Caco-2 (cell line): ENCODE results near the gene TSPAN9. TPM values are rescaled to one million over a fixed set of nuclear protein-coding genes. Genes with fewer than 3 reads are reported as not detected.

Experiments used
- BruUV-seq: library from RNA; stranded (reverse); fragments of 400-500 nt; replicated peaks from 2 replicates; lab custom pipeline; 2021; lab: Mats Ljungman, UMichigan
- CTCF ChIA-PET: fragments of 300-600 bp; sonication (Branson Sonifier 250); formaldehyde crosslinking; loops from one replicate; lab custom pipeline; 2022; ENCODE audit warnings: antibody characterized with exemption; lab: Charles Lee
- POLR2A ChIA-PET: fragments of 300-600 bp; sonication (Branson Sonifier 250); formaldehyde crosslinking; loops from one replicate; lab custom pipeline; 2022; ENCODE audit warnings: antibody characterized with exemption; lab: Charles Lee
- DNase-seq, 2 experiments: peaks; one replicate each; pipeline versions ENCODE4 v3.0.0 to v3.0.0-alpha.2; 2020 to 2022
- H3K27me3 ChIP-seq: replicated peaks from 2 replicates; pipeline ENCODE4 v1.6.0; 2011; ENCODE audit warnings: low read length; ENCODE audit not compliant: control insufficient read depth, insufficient read depth
- H3K36me3 ChIP-seq: 2 replicates; pipeline ENCODE4 v1.5.1; 2011; ENCODE audit warnings: low read length; ENCODE audit not compliant: control insufficient read depth, insufficient read depth
- H3K4me1 ChIP-seq: fragments of 250-450 bp; sonication (Bioruptor Pico); 2 replicates; pipeline ENCODE4 v1.5.1; 2020; ENCODE audit warnings: mild to moderate bottlenecking
- H3K4me3 ChIP-seq: 2 replicates; pipeline ENCODE4 v1.5.1; 2011; ENCODE audit warnings: low read depth, mild to moderate bottlenecking, control low read depth, low read length
- H3K9me3 ChIP-seq: fragments of 250-450 bp; sonication (Bioruptor Pico); 2 replicates; pipeline ENCODE4 v1.5.1; 2020; ENCODE audit warnings: mild to moderate bottlenecking, moderate library complexity
- H3K27ac Mint-ChIP-seq: one replicate; pipeline ENCODE4 v1.8.0; 2022; ENCODE audit warnings: mixed read lengths; ENCODE audit not compliant: unreplicated experiment
- H3K27me3 Mint-ChIP-seq: one replicate; pipeline ENCODE4 v1.8.0; 2022; ENCODE audit warnings: mixed read lengths; ENCODE audit not compliant: insufficient read depth, unreplicated experiment
- H3K36me3 Mint-ChIP-seq: one replicate; pipeline ENCODE4 v1.8.0; 2022; ENCODE audit warnings: mild to moderate bottlenecking, mixed read lengths; ENCODE audit not compliant: insufficient read depth, unreplicated experiment
- H3K4me1 Mint-ChIP-seq: one replicate; pipeline ENCODE4 v1.8.0; 2022; ENCODE audit warnings: low read depth, mixed read lengths; ENCODE audit not compliant: unreplicated experiment
- H3K4me3 Mint-ChIP-seq: one replicate; pipeline ENCODE4 v1.8.0; 2022; ENCODE audit warnings: mild to moderate bottlenecking, moderate library complexity, mixed read lengths; ENCODE audit not compliant: unreplicated experiment
- H3K9me3 Mint-ChIP-seq: one replicate; pipeline ENCODE4 v1.8.0; 2022; ENCODE audit warnings: mixed read lengths; ENCODE audit not compliant: unreplicated experiment
- CTCF ChIP-seq, 2 experiments: fragments of 200-600 bp in 1 of 2; IDR thresholded peaks; 1 replicate in 1 of 2; 2 replicates in 1 of 2; pipeline versions ENCODE4 v1.5.1 to v1.8.0; 2011 to 2022; ENCODE audit warnings: antibody characterized with exemption in 1 of 2, control low read depth in 1 of 2, inconsistent platforms in 1 of 2, low read depth in 1 of 2, low read length in 1 of 2, mild to moderate bottlenecking in 1 of 2, moderate library complexity in 1 of 2; ENCODE audit not compliant: insufficient read depth in 1 of 2, severe bottlenecking in 1 of 2, unreplicated experiment in 1 of 2
- intact Hi-C: fragments of 100-400 bp; cut with micrococcal nuclease; formaldehyde crosslinking; loops from one replicate; pipeline ENCODE4 v1.10.0; 2022; ENCODE audit not compliant: unreplicated experiment
- total RNA-seq: library from RNA; stranded (reverse); gene quantifications from 2 replicates; pipeline ENCODE4 v1.2.3, GENCODE V29; 2022

Gene TSPAN9
- total RNA-seq, 1 experiment from 2014 or later = 49.1 TPM

DNA sequence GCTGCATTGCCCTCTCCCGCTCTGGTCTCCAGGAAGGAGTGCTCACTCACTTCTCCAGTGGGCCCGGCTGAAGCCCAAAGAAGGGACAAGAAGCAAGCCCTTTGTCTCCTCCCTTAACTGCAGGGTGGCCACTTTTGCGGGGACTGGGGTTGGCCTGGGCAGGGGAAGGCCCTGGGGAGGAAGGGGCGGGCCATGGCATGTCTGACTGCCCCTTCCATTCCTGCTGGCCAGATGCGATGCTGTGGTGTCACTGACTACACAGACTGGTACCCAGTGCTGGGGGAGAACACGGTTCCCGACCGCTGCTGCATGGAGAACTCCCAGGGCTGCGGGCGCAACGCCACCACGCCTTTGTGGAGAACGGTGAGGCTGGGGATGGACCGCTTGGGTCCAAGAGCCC lies 203.8 kb downstream of the TSPAN9 start:
- Histone ChIP-seq H3K4me3 (no peak overlapping the region), H3K27me3 (no peaks in the 10 kb centered on the region), H3K36me3 (peaks cover 1% of the 10 kb centered on the region; the same call in 1 of the 2 replicates), H3K4me1 (no peaks in the 10 kb centered on the region), H3K9me3 (no peaks in the 10 kb centered on the region)
- POLR2A ChIA-PET = no interaction called here
- peaks cover 8% of the 10 kb centered on the region for H3K36me3 Mint-ChIP-seq
- H3K4me1 Mint-ChIP-seq = no peaks in the 10 kb centered on the region
- no peak for TF ChIP-seq CTCF (IDR thresholded peaks at IDR 0.05; ENCODE audit: insufficient read depth in 1 of 2, low read depth in 1 of 2, low read length in 1 of 2, severe bottlenecking in 1 of 2, unreplicated experiment in 1 of 2)
- no peak overlapping the region for H3K4me3 Mint-ChIP-seq
- BruUV-seq = no TSS peak
- no peak for DNase-seq
- H3K27ac Mint-ChIP-seq = no peak overlapping the region
- intact Hi-C loops = no loop called here
- H3K27me3 Mint-ChIP-seq = no peaks in the 10 kb centered on the region
- no peaks in the 10 kb centered on the region for H3K9me3 Mint-ChIP-seq
- CTCF ChIA-PET = interaction anchor here (1.9 kb wide), 1 partner anchor 19 kb away, joined by 6 read pairs; no protein-coding TSS in a partner anchor

- Histone ChIP-seq H3K27me3 (no peaks in the 10 kb centered on the region), H3K4me1 (no peaks in the 10 kb centered on the region), H3K9me3 (no peaks in the 10 kb centered on the region), H3K4me3 (no peak overlapping the region), H3K36me3 (peaks cover 1% of the 10 kb centered on the region; the same call in 1 of the 2 replicates)
- CTCF ChIA-PET = interaction anchor here (1.0 to 1.9 kb wide), 2 partner anchors 18 to 147 kb away, joined by 4 to 6 read pairs; no protein-coding TSS in a partner anchor
- Mint-ChIP-seq H3K4me3 (no peak overlapping the region), H3K4me1 (no peaks in the 10 kb centered on the region), H3K27ac (no peak overlapping the region), H3K36me3 (peaks cover 8% of the 10 kb centered on the region), H3K9me3 (no peaks in the 10 kb centered on the region), H3K27me3 (no peaks in the 10 kb centered on the region)
- no TSS peak for BruUV-seq
- TF ChIP-seq CTCF (IDR thresholded peaks at IDR 0.05; ENCODE audit: insufficient read depth in 1 of 2, low read depth in 1 of 2, low read length in 1 of 2, severe bottlenecking in 1 of 2, unreplicated experiment in 1 of 2) = no peak
- intact Hi-C loops = no loop called here
- POLR2A ChIA-PET = no interaction called here
- DNase-seq = no peak
Measured at GRCh38 chr12:3281588-3282383, 204.6 kb downstream of the TSPAN9 start.

DNA sequence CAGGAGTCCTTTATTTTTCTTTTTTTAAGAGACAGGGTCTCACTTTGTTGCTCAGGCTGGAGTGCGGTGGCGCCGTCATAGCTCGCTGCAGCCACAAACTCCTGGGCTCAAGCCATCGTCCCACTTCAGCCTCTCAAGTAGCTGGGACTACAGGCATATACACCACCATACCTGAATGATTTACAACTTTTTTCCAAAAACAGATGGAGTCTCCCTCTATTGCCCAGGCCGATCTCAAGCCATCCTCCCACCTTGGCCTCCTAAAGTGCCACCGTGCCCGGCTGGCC lies 205.1 kb downstream of the TSPAN9 start:
- DNase-seq = no peak
- Histone ChIP-seq H3K36me3 (peaks cover 1% of the 10 kb centered on the region; the same call in 1 of the 2 replicates), H3K9me3 (no peaks in the 10 kb centered on the region), H3K4me1 (no peaks in the 10 kb centered on the region), H3K4me3 (no peak overlapping the region), H3K27me3 (no peaks in the 10 kb centered on the region)
- CTCF ChIA-PET = interaction anchor here (1.0 to 1.9 kb wide), 2 partner anchors 18 to 147 kb away, joined by 4 to 6 read pairs; no protein-coding TSS in a partner anchor
- no TSS peak for BruUV-seq
- POLR2A ChIA-PET = no interaction called here
- H3K27me3 Mint-ChIP-seq = no peaks in the 10 kb centered on the region
- no peak for TF ChIP-seq CTCF (IDR thresholded peaks at IDR 0.05; ENCODE audit: insufficient read depth in 1 of 2, low read depth in 1 of 2, low read length in 1 of 2, severe bottlenecking in 1 of 2, unreplicated experiment in 1 of 2)
- H3K27ac Mint-ChIP-seq = no peak overlapping the region
- no peaks in the 10 kb centered on the region for H3K9me3 Mint-ChIP-seq
- H3K36me3 Mint-ChIP-seq = peaks cover 8% of the 10 kb centered on the region
- no peaks in the 10 kb centered on the region for H3K4me1 Mint-ChIP-seq
- intact Hi-C loops = no loop called here
- H3K4me3 Mint-ChIP-seq = no peak overlapping the region
